AG10803 (cell line): ENCODE results near the gene PRKCB.

Experiments used
- DNase-seq: peaks from one replicate; pipeline ENCODE4 v3.0.0; 2010; ENCODE audit warnings: low read depth
- H3K4me3 ChIP-seq: 2 replicates; pipeline ENCODE4 v1.5.1; 2011; ENCODE audit warnings: mild to moderate bottlenecking, low read length, control low read depth
- CTCF ChIP-seq: conservative IDR thresholded peaks from 2 replicates; pipeline ENCODE4 v1.5.1; 2011; ENCODE audit warnings: mild to moderate bottlenecking, low read length, control low read depth, inconsistent platforms

The PRKCB gene

DNA sequence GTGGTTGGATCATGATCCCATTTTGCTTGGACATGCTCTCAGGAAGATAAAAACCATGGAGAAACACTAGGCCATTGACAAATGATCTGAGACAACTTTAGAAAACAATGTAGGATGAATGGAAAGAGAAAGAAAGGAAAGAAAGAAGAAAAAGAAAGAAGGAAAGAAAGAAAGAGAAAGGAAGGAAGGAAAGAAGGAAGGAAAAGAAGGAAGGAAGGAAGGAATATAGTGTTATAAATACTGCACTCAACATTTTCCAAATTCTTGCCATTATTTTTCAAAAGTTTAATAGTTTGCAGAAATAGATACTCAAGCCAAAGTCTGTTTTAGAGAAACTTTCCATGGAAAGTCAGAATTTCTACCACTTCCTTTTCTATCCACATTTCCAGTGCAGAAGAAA lies 381.2 kb downstream of the PRKCB start:
- no peak for DNase-seq
- H3K4me3 ChIP-seq, result no peak overlapping the region
- no peak for TF ChIP-seq CTCF

GRCh38 chr16:24217461-24217860 lies 381.7 kb downstream of the PRKCB start:
- DNase-seq, result no peak
- no peak for TF ChIP-seq CTCF
- no peak overlapping the region for H3K4me3 ChIP-seq

DNA sequence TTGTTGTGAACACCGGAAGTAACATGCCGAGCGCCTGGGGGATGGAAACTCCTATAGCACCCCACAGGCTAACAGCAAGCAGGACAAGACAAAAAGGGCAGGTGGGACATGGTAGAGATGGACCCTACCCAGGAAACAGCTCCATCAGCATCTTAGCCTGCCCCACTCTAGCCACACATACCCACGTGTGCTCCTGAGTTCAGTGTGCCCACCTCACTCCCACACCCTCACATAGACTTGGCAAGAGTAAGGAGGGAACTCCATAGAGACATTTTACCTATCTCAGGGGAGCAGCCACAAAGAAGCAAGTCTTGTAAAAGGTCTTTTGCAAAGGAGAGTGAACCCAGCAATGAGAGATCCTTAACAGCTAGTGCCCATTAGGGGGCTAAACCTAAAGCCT lies 382.5 kb downstream of the PRKCB start:
- no peak for DNase-seq
- H3K4me3 ChIP-seq, result no peak overlapping the region
- no peak for TF ChIP-seq CTCF

DNA sequence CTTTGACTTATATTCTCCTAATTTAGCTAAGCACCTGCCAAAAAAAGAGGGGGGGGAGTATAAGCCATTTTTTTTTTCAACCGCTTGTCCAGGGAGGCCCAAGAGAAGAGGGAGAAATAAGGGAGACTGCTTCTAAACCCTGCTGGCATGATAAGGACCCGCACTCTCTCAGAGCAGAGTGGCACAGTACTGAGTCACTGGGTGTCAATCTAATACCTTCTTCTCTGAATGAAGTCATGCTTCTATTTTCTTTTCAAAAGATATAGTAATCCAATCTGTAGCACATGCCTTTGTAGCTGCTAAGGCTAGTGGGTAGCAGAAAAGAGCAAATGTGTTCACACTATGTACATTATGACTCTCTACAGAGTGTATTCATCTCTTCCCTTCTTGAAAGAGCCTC lies 385.4 kb downstream of the PRKCB start:
- H3K4me3 ChIP-seq, result no peak overlapping the region
- DNase-seq, result no peak
- no peak for TF ChIP-seq CTCF

GRCh38 chr16:24228514-24228913 lies 392.7 kb downstream of the PRKCB start:
- TF ChIP-seq CTCF, result no peak
- H3K4me3 ChIP-seq, result no peak overlapping the region
- DNase-seq, result no peak

GRCh38 chr16:24232936-24233335 lies 397.2 kb downstream of the PRKCB start:
- no peak overlapping the region for H3K4me3 ChIP-seq
- TF ChIP-seq CTCF, result no peak
- no peak for DNase-seq

DNA sequence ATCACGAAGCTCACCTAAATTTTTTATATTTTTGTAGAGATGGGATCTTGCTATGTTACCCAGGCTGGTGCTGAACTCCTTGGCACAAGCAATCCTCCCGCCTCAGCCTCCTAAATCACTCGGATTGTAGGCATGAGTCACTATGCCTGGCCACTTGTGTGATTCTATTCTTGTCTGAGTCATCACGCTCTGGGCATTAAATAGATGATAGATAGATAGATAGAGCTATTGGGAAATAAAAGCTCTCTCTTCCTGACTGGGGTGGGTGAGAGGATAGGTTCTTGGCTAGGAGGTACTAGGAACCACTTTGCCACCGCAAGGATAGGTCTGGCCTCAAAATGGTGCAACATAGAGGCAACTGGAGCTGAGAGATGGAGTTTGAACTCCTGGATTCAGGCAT lies 399.0 kb downstream of the PRKCB start:
- TF ChIP-seq CTCF, result no peak
- no peak for DNase-seq
- H3K4me3 ChIP-seq, result no peak overlapping the region
